GM12878 (cell line): Measurements from ENCODE around the gene TAF3. TPM values are rescaled to one million over a fixed set of nuclear protein-coding genes. Genes with fewer than 3 reads are reported as not detected.
A peak's percentile ranks its signal among the peaks of the same experiment; 100 is the strongest.

Experiments
- ATAC-seq: fragments of 200-7000 bp; cut with Tn5 transposase; 3 replicates; pipeline ENCODE4 v1.9.1; 2020; ENCODE audit warnings: mild to moderate bottlenecking, moderate library complexity
- BruUV-seq: library from RNA; stranded (reverse); fragments of 400-500 nt; replicated peaks from 2 replicates; lab custom pipeline; 2021; lab: Mats Ljungman, UMichigan
- CTCF ChIA-PET: fragments of 300-600 bp; sonication (Branson Sonifier 250); formaldehyde crosslinking; extraction: SDS; loops from one replicate; lab custom pipeline; 2021; ENCODE audit warnings: inconsistent platforms; lab: Yijun Ruan, JAX
- POLR2A ChIA-PET: fragments of 350-600 bp; formaldehyde crosslinking; extraction: SDS; loops from one replicate; lab custom pipeline; 2021; ENCODE audit warnings: inconsistent platforms; lab: Charles Lee
- RAD21 ChIA-PET: fragments of 300-600 bp; sonication (Branson Sonifier 250); formaldehyde crosslinking; loops from one replicate; lab custom pipeline; 2023; ENCODE audit warnings: antibody characterized with exemption; ENCODE audit not compliant: unreplicated experiment; lab: Charles Lee
- SMC1A ChIA-PET: fragments of 300-600 bp; sonication (Branson Sonifier 250); formaldehyde crosslinking; loops from one replicate; lab custom pipeline; 2023; ENCODE audit not compliant: unreplicated experiment, uncharacterized antibody; lab: Charles Lee
- DNase-seq: peaks from one replicate; pipeline ENCODE4 v3.0.0-alpha.2; 2011; ENCODE audit warnings: low read depth, low spot score
- FAIRE-seq: peaks from 3 replicates; lab custom pipeline; 2011; peaks lifted over from hg19 to GRCh38; lab: Jason Lieb, UNC
- H2AFZ ChIP-seq: 2 replicates; pipeline ENCODE4 v1.6.0; 2011; ENCODE audit warnings: low read depth, low read length, control low read depth; ENCODE audit not compliant: control insufficient read depth
- H3K27ac ChIP-seq: 2 replicates; pipeline ENCODE4 v1.5.1; 2011; ENCODE audit warnings: control low read depth; ENCODE audit not compliant: control insufficient read depth, insufficient read depth
- H3K27me3 ChIP-seq, 2 experiments: replicated peaks in 1 of 2; 2 replicates each; pipeline versions ENCODE4 v1.6.0 to v1.6.1; 2011; ENCODE audit warnings: low read length in 1 of 2; ENCODE audit not compliant: control insufficient read depth in 2 of 2, insufficient read depth in 2 of 2
- H3K36me3 ChIP-seq, 2 experiments: 2 replicates each; pipeline ENCODE4 v1.5.1; 2011; ENCODE audit warnings: low read length in 1 of 2; ENCODE audit not compliant: control insufficient read depth in 2 of 2, insufficient read depth in 2 of 2
- H3K4me1 ChIP-seq: 2 replicates; pipeline ENCODE4 v1.6.1; 2011; ENCODE audit warnings: mild to moderate bottlenecking, low read length, moderate library complexity, mixed read lengths; ENCODE audit not compliant: control insufficient read depth, insufficient read depth
- H3K4me2 ChIP-seq: 2 replicates; pipeline ENCODE4 v1.6.0; 2011; ENCODE audit warnings: control low read depth; ENCODE audit not compliant: control insufficient read depth, insufficient read depth
- H3K4me3 ChIP-seq: fragments of 200-600 bp; sonication (generic); 2 replicates; pipeline ENCODE4 v1.5.1; 2016
- H3K79me2 ChIP-seq: 2 replicates; pipeline ENCODE4 v1.6.0; 2011; ENCODE audit warnings: low read length; ENCODE audit not compliant: control insufficient read depth, insufficient read depth
- H3K9ac ChIP-seq: 2 replicates; pipeline ENCODE4 v1.8.0; 2011; ENCODE audit warnings: low read length, control low read depth, mixed read lengths; ENCODE audit not compliant: control insufficient read depth, insufficient read depth
- H3K9me3 ChIP-seq: replicated peaks from 3 replicates; pipeline ENCODE4 v1.5.1; 2011; ENCODE audit warnings: mild to moderate bottlenecking, low read length; ENCODE audit not compliant: control insufficient read depth, insufficient read depth
- H4K20me1 ChIP-seq: 2 replicates; pipeline ENCODE4 v1.6.0; 2011; ENCODE audit not compliant: control insufficient read depth, insufficient read depth
- EGR1 ChIP-seq, 2 experiments: IDR thresholded peaks; 1 replicate in 1 of 2; 2 replicates in 1 of 2; pipeline ENCODE4 v1.6.1; 2011 to 2012; ENCODE audit warnings: low read depth in 2 of 2, low read length in 2 of 2, borderline replicate concordance in 1 of 2, mild to moderate bottlenecking in 1 of 2, moderate library complexity in 1 of 2
- NBN ChIP-seq: fragments of 450-650 bp; IDR thresholded peaks from 2 replicates; pipeline ENCODE4 v1.6.1; 2016
- PML ChIP-seq: IDR thresholded peaks from 2 replicates; pipeline ENCODE4 v1.6.1; 2012; ENCODE audit warnings: low read length, inconsistent platforms
- ZNF217 ChIP-seq: fragments of 450-650 bp; IDR thresholded peaks from 2 replicates; pipeline ENCODE4 v1.6.1; 2017; ENCODE audit warnings: antibody characterized with exemption, mild to moderate bottlenecking
- WGBS: methylation state at CpG from one replicate; pipeline ENCODE4 v1.1.6; 2016; ENCODE audit warnings: low lambda C conversion rate; ENCODE audit not compliant: insufficient replicate concordance, insufficient coverage; ENCODE audit errors: missing lambda C conversion rate; 5-methylcytosine and 5-hydroxymethylcytosine counted together
- in situ Hi-C: fragments of 300-500 bp; cut with MboI; formaldehyde crosslinking; loops from 9 replicates; pipeline ENCODE4 v1.14.3; 2018; ENCODE audit warnings: mixed read lengths
- intact Hi-C: fragments of 100-400 bp; cut with micrococcal nuclease; formaldehyde crosslinking; loops from one replicate; pipeline ENCODE4 v1.14.2; 2022; ENCODE audit not compliant: unreplicated experiment
- polyA plus RNA-seq, 11 experiments: library from polyadenylated mRNA; depleted of rRNA in 4 of 11; unstranded in 6 of 11; stranded (reverse) in 5 of 11; fragments of >200 nt; fragmentation: Nextera tagmentation in 4 of 11; fragmentation: Illumina TruSeq in 1 of 11; extraction: Ambion mirVana in 4 of 11; extraction: Trizol in 1 of 11; gene quantifications; 1 replicate in 1 of 11; 2 replicates in 10 of 11; pipeline versions ENCODE4 v1.2.1 to v1.2.3, GENCODE V29; 2011 to 2016; ENCODE audit warnings: inconsistent platforms in 2 of 11, missing spikeins in 2 of 11, low read depth in 1 of 11
- total RNA-seq, 4 experiments: library from RNA; depleted of rRNA in 3 of 4; stranded (reverse); fragments of >200 nt in 3 of 4; fragmentation: Illumina TruSeq in 1 of 4; extraction: Trizol in 1 of 4; gene quantifications; 2 replicates each; pipeline versions ENCODE4 v1.2.1 to v1.2.3, GENCODE V29; 2013 to 2021
- TF ChIP-seq, protein P1 (sequence below): IDR thresholded peaks from 2 replicates; pipeline ENCODE4 v1.6.1; 2011; ENCODE audit warnings: low read depth, mild to moderate bottlenecking, low read length, moderate library complexity, borderline replicate concordance; ENCODE audit errors: extremely low read depth
- TF ChIP-seq, protein P2 (sequence below): fragments of 450-650 bp; formaldehyde crosslinking; IDR thresholded peaks from 2 replicates; pipeline ENCODE4 v1.4.0; 2022; ENCODE audit warnings: mild to moderate bottlenecking, moderate library complexity
- TF ChIP-seq, protein P3 (sequence below): fragments of 450-650 bp; IDR thresholded peaks from 2 replicates; pipeline ENCODE4 v1.6.1; 2016; ENCODE audit warnings: mild to moderate bottlenecking, moderate library complexity, borderline replicate concordance
- TF ChIP-seq, protein P4 (sequence below): fragments of 450-650 bp; formaldehyde crosslinking; IDR thresholded peaks from 2 replicates; pipeline ENCODE4 v1.5.0; 2022; ENCODE audit warnings: mild to moderate bottlenecking, missing genetic modification characterization
- TF ChIP-seq, protein P5 (sequence below): IDR thresholded peaks from 2 replicates; pipeline ENCODE4 v1.6.1; 2012; ENCODE audit warnings: low read depth, low read length, improper control_type of control experiment

Gene TAF3
- total and polyA plus RNA-seq, 10 of the 15 experiments (the other 5 are each of a cell fraction or from before 2014, with no cell fraction given): 2.0 to 10.1 (median 3.7) TPM

DNA sequence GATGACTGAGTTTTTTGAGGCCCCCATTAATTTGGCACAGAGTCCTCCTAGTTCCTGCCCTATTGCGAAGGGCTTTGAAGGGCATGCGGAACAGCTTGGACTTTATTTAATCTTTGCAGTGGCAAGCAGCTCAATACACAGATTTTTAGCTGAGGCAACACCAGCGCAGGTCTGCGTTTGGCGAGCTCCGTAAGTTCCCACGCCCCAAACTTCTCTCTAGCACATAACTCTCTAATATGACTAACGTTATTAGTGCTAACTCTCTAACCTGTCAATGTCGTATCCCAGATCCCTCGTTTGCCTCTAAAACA is 366 bp upstream of the TAF3 start:
- peak overlapping the region; percentile 93 for H3K4me3 ChIP-seq
- CTCF ChIA-PET: interaction anchor here (0.8 to 4.7 kb wide), 6 partner anchors 9 to 897 kb away, joined by 3 to 30 read pairs (median 6); partner anchors contain the start of genes ATP5F1C and KIN
- in situ Hi-C loops (no loop called here), intact Hi-C loops (loop anchor here (1.0 kb wide), 1 partner anchor 30 kb away; the partner anchor contains the start of gene ATP5F1C)
- DNase-seq (peak; percentile 16), FAIRE-seq (no peak), ATAC-seq (peak; percentile 16; the same call in 2 of the 3 replicates)
- SMC1A ChIA-PET: interaction anchor here (0.8 to 1.3 kb wide), 5 partner anchors 10 to 293 kb away, joined by 3 to 5 read pairs (median 3); partner anchors contain the start of genes ATP5F1C and KIN
- no peaks in the 10 kb centered on the region for H4K20me1 ChIP-seq
- peak overlapping the region; percentile 66; the same call in 1 of the 2 replicates for H3K9ac ChIP-seq
- H3K27ac ChIP-seq: no peak overlapping the region
- no peaks in the 10 kb centered on the region; a peak in 1 of 4 replicates for H3K36me3 ChIP-seq
- WGBS: under 1% methylated on average over 10 of the region's 10 CpGs
- peaks cover 11% of the 10 kb centered on the region for H3K79me2 ChIP-seq
- H3K4me1 ChIP-seq: no peaks in the 10 kb centered on the region
- POLR2A ChIA-PET: interaction anchor here (0.6 to 2.2 kb wide), 4 partner anchors 8 to 60 kb away, joined by 3 to 16 read pairs (median 8); partner anchors contain the start of genes ATP5F1C and KIN
- no peaks in the 10 kb centered on the region for H3K9me3 ChIP-seq
- H2AFZ ChIP-seq: peak overlapping the region; percentile 95
- H3K27me3 ChIP-seq: peaks cover 0 to 2% of the 10 kb centered on the region in 2 experiments; a peak in 1 of 4 replicates
- BruUV-seq: TSS peak; percentile 73
- RAD21 ChIA-PET: interaction anchor here (1.0 to 2.3 kb wide), 4 partner anchors 9 to 292 kb away, joined by 4 to 7 read pairs (median 6); partner anchors contain the start of genes ATP5F1C and KIN
- H3K4me2 ChIP-seq: peak overlapping the region; percentile 92
- TF ChIP-seq, protein P1, sequence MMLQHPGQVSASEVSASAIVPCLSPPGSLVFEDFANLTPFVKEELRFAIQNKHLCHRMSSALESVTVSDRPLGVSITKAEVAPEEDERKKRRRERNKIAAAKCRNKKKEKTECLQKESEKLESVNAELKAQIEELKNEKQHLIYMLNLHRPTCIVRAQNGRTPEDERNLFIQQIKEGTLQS: no peak
- TF ChIP-seq, protein P2, sequence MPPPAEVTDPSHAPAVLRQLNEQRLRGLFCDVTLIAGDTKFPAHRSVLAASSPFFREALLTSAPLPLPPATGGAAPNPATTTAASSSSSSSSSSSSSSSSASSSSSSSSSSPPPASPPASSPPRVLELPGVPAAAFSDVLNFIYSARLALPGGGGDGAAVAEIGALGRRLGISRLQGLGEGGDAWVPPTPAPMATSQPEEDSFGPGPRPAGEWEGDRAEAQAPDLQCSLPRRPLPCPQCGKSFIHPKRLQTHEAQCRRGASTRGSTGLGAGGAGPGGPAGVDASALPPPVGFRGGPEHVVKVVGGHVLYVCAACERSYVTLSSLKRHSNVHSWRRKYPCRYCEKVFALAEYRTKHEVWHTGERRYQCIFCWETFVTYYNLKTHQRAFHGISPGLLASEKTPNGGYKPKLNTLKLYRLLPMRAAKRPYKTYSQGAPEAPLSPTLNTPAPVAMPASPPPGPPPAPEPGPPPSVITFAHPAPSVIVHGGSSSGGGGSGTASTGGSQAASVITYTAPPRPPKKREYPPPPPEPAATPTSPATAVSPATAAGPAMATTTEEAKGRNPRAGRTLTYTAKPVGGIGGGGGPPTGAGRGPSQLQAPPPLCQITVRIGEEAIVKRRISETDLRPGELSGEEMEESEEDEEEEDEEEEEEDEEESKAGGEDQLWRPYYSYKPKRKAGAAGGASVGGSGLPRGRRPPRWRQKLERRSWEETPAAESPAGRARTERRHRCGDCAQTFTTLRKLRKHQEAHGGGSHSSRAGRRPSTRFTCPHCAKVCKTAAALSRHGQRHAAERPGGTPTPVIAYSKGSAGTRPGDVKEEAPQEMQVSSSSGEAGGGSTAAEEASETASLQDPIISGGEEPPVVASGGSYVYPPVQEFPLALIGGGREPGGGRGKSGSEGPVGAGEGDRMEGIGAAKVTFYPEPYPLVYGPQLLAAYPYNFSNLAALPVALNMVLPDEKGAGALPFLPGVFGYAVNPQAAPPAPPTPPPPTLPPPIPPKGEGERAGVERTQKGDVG: no peak
- TF ChIP-seq, protein P3, sequence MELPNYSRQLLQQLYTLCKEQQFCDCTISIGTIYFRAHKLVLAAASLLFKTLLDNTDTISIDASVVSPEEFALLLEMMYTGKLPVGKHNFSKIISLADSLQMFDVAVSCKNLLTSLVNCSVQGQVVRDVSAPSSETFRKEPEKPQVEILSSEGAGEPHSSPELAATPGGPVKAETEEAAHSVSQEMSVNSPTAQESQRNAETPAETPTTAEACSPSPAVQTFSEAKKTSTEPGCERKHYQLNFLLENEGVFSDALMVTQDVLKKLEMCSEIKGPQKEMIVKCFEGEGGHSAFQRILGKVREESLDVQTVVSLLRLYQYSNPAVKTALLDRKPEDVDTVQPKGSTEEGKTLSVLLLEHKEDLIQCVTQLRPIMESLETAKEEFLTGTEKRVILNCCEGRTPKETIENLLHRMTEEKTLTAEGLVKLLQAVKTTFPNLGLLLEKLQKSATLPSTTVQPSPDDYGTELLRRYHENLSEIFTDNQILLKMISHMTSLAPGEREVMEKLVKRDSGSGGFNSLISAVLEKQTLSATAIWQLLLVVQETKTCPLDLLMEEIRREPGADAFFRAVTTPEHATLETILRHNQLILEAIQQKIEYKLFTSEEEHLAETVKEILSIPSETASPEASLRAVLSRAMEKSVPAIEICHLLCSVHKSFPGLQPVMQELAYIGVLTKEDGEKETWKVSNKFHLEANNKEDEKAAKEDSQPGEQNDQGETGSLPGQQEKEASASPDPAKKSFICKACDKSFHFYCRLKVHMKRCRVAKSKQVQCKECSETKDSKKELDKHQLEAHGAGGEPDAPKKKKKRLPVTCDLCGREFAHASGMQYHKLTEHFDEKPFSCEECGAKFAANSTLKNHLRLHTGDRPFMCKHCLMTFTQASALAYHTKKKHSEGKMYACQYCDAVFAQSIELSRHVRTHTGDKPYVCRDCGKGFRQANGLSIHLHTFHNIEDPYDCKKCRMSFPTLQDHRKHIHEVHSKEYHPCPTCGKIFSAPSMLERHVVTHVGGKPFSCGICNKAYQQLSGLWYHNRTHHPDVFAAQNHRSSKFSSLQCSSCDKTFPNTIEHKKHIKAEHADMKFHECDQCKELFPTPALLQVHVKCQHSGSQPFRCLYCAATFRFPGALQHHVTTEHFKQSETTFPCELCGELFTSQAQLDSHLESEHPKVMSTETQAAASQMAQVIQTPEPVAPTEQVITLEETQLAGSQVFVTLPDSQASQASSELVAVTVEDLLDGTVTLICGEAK: 0 out of 2 replicates have a peak, but pooled peaks have one; percentile 43
- TF ChIP-seq NBN: peak; percentile 63; the same call in 1 of the 2 replicates
- TF ChIP-seq, protein P4, sequence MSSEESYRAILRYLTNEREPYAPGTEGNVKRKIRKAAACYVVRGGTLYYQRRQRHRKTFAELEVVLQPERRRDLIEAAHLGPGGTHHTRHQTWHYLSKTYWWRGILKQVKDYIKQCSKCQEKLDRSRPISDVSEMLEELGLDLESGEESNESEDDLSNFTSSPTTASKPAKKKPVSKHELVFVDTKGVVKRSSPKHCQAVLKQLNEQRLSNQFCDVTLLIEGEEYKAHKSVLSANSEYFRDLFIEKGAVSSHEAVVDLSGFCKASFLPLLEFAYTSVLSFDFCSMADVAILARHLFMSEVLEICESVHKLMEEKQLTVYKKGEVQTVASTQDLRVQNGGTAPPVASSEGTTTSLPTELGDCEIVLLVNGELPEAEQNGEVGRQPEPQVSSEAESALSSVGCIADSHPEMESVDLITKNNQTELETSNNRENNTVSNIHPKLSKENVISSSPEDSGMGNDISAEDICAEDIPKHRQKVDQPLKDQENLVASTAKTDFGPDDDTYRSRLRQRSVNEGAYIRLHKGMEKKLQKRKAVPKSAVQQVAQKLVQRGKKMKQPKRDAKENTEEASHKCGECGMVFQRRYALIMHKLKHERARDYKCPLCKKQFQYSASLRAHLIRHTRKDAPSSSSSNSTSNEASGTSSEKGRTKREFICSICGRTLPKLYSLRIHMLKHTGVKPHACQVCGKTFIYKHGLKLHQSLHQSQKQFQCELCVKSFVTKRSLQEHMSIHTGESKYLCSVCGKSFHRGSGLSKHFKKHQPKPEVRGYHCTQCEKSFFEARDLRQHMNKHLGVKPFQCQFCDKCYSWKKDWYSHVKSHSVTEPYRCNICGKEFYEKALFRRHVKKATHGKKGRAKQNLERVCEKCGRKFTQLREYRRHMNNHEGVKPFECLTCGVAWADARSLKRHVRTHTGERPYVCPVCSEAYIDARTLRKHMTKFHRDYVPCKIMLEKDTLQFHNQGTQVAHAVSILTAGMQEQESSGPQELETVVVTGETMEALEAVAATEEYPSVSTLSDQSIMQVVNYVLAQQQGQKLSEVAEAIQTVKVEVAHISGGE (CRISPR knock-in tag): no peak
- TF ChIP-seq, protein P5, sequence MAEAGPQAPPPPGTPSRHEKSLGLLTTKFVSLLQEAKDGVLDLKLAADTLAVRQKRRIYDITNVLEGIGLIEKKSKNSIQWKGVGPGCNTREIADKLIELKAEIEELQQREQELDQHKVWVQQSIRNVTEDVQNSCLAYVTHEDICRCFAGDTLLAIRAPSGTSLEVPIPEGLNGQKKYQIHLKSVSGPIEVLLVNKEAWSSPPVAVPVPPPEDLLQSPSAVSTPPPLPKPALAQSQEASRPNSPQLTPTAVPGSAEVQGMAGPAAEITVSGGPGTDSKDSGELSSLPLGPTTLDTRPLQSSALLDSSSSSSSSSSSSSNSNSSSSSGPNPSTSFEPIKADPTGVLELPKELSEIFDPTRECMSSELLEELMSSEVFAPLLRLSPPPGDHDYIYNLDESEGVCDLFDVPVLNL: no peak
- TF ChIP-seq EGR1 (IDR thresholded peaks at IDR 0.05; ENCODE audit: borderline replicate concordance in 1 of 2, low read depth in 2 of 2, low read length in 2 of 2): no peak
- TF ChIP-seq ZNF217: 0 out of 2 replicates have a peak, but pooled peaks have one; percentile 57
- peak; percentile 60; the same call in 1 of the 2 replicates for TF ChIP-seq PML
